WTC11 (cell line): Measurements from ENCODE around the gene AP3M1. TPM values are rescaled to one million over a fixed set of nuclear protein-coding genes. Genes with fewer than 3 reads are reported as not detected.

Experiments
- ATAC-seq: fragments of 200-7000 bp; cut with Tn5 transposase; 2 replicates; pipeline ENCODE4 v1.10.0; 2021; ENCODE audit warnings: mild to moderate bottlenecking, moderate library complexity
- CTCF ChIA-PET: fragments of 300-600 bp; sonication (Branson Sonifier 250); formaldehyde crosslinking; loops from one replicate; lab custom pipeline; 2021; ENCODE audit warnings: antibody characterized with exemption; lab: Charles Lee
- POLR2A ChIA-PET: fragments of 350-600 bp; sonication (Branson Sonifier 250); formaldehyde crosslinking; loops from one replicate; lab custom pipeline; 2021; ENCODE audit warnings: antibody characterized with exemption; lab: Charles Lee
- DNase-seq: peaks from one replicate; pipeline ENCODE4 v3.0.0; 2021; ENCODE audit warnings: low spot score
- H3K27ac Mint-ChIP-seq: 2 replicates; pipeline ENCODE4 v1.8.0; 2021; ENCODE audit warnings: mixed read lengths
- H3K27me3 Mint-ChIP-seq: 2 replicates; pipeline ENCODE4 v1.8.0; 2021; ENCODE audit warnings: low read depth, mild to moderate bottlenecking, moderate library complexity, mixed read lengths
- H3K36me3 Mint-ChIP-seq: 2 replicates; pipeline ENCODE4 v1.8.0; 2021; ENCODE audit warnings: mixed read lengths
- H3K4me1 Mint-ChIP-seq: 2 replicates; pipeline ENCODE4 v1.8.0; 2022; ENCODE audit warnings: mixed read lengths
- H3K4me3 Mint-ChIP-seq: 2 replicates; pipeline ENCODE4 v1.8.0; 2021; ENCODE audit warnings: mild to moderate bottlenecking, moderate library complexity, mixed read lengths
- H3K9me3 Mint-ChIP-seq: 2 replicates; pipeline ENCODE4 v1.8.0; 2021; ENCODE audit warnings: mixed read lengths
- ELF4 ChIP-seq: sonication (generic); formaldehyde crosslinking; IDR thresholded peaks from 2 replicates; pipeline ENCODE4 v1.8.1; 2022; ENCODE audit warnings: low read depth, mild to moderate bottlenecking, moderate library complexity, missing genetic modification reagents
- GTF2I ChIP-seq: fragments of 250-450 bp; sonication (Bioruptor Pico); conservative IDR thresholded peaks from 2 replicates; pipeline ENCODE4 v1.4.0; 2021; ENCODE audit warnings: mild to moderate bottlenecking
- IRF2 ChIP-seq: sonication (generic); formaldehyde crosslinking; IDR thresholded peaks from 2 replicates; pipeline ENCODE4 v1.8.0; 2022; ENCODE audit warnings: low read depth, missing genetic modification reagents, borderline replicate concordance
- JAZF1 ChIP-seq: fragments of 250-450 bp; sonication (Bioruptor Pico); IDR thresholded peaks from 2 replicates; pipeline ENCODE4 v1.9.0; 2021; ENCODE audit warnings: moderate library complexity, mild to moderate bottlenecking, inconsistent platforms
- MXD4 ChIP-seq: fragments of 250-450 bp; sonication (Bioruptor Pico); IDR thresholded peaks from 2 replicates; pipeline ENCODE4 v1.8.0; 2021; ENCODE audit warnings: mild to moderate bottlenecking, moderate library complexity, borderline replicate concordance
- NR1H2 ChIP-seq: sonication (generic); formaldehyde crosslinking; IDR thresholded peaks from 2 replicates; pipeline ENCODE4 v1.9.0; 2021; ENCODE audit warnings: mild to moderate bottlenecking, moderate library complexity, missing genetic modification reagents
- SP1 ChIP-seq: sonication (generic); formaldehyde crosslinking; conservative IDR thresholded peaks from 2 replicates; pipeline ENCODE4 v1.8.1; 2022; ENCODE audit warnings: missing genetic modification reagents
- ZNF121 ChIP-seq: sonication (generic); formaldehyde crosslinking; IDR thresholded peaks from 2 replicates; pipeline ENCODE4 v1.8.0; 2023; ENCODE audit warnings: missing genetic modification reagents
- ZNF232 ChIP-seq: sonication (generic); formaldehyde crosslinking; IDR thresholded peaks from 2 replicates; pipeline ENCODE4 v1.8.0; 2022; ENCODE audit warnings: mild to moderate bottlenecking, missing genetic modification reagents
- ZNF317 ChIP-seq: sonication (generic); formaldehyde crosslinking; IDR thresholded peaks from 2 replicates; pipeline ENCODE4 v1.8.1; 2023; ENCODE audit warnings: low read depth, mild to moderate bottlenecking, moderate library complexity, missing genetic modification reagents, borderline replicate concordance
- ZNF416 ChIP-seq: fragments of 250-450 bp; sonication (Bioruptor Pico); IDR thresholded peaks from 2 replicates; pipeline ENCODE4 v1.9.0; 2021; ENCODE audit warnings: mild to moderate bottlenecking, inconsistent platforms
- ZNF423 ChIP-seq: fragments of 250-450 bp; sonication (Bioruptor Pico); IDR thresholded peaks from 2 replicates; pipeline ENCODE4 v2.1.2; 2022; ENCODE audit warnings: mild to moderate bottlenecking, moderate library complexity
- total RNA-seq: library from RNA; stranded (reverse); gene quantifications from 3 replicates; pipeline ENCODE4 v1.2.3, GENCODE V29; 2021
- TF ChIP-seq, protein P1 (sequence below): sonication (generic); formaldehyde crosslinking; IDR thresholded peaks from 2 replicates; pipeline ENCODE4 v1.8.0; 2023; ENCODE audit warnings: missing genetic modification reagents, mild to moderate bottlenecking, borderline replicate concordance
- TF ChIP-seq, protein P2 (sequence below): sonication (generic); formaldehyde crosslinking; IDR thresholded peaks from 2 replicates; pipeline ENCODE4 v1.8.1; 2022; ENCODE audit warnings: missing genetic modification reagents, borderline replicate concordance
- TF ChIP-seq, protein P3 (sequence below): sonication (generic); formaldehyde crosslinking; conservative IDR thresholded peaks from 2 replicates; pipeline ENCODE4 v1.8.1; 2022; ENCODE audit warnings: mild to moderate bottlenecking, missing genetic modification reagents
- TF ChIP-seq, protein P4 (sequence below): sonication (generic); formaldehyde crosslinking; IDR thresholded peaks from 2 replicates; pipeline ENCODE4 v1.8.0; 2022; ENCODE audit warnings: mild to moderate bottlenecking, missing genetic modification reagents
- TF ChIP-seq, protein P5 (sequence below): sonication (generic); formaldehyde crosslinking; IDR thresholded peaks from 2 replicates; pipeline ENCODE4 v1.8.0; 2022; ENCODE audit warnings: mild to moderate bottlenecking, missing genetic modification reagents
- TF ChIP-seq, protein P6 (sequence below): fragments of 250-450 bp; sonication (Bioruptor Pico); IDR thresholded peaks from 2 replicates; pipeline ENCODE4 v1.9.0; 2021; ENCODE audit warnings: mild to moderate bottlenecking
- TF ChIP-seq, protein P7 (sequence below): sonication (generic); formaldehyde crosslinking; IDR thresholded peaks from 2 replicates; pipeline ENCODE4 v1.8.1; 2022; ENCODE audit warnings: low read depth, missing genetic modification reagents, borderline replicate concordance

The AP3M1 gene
- total RNA-seq, 1 experiment from 2014 or later, result 37.3 TPM

DNA sequence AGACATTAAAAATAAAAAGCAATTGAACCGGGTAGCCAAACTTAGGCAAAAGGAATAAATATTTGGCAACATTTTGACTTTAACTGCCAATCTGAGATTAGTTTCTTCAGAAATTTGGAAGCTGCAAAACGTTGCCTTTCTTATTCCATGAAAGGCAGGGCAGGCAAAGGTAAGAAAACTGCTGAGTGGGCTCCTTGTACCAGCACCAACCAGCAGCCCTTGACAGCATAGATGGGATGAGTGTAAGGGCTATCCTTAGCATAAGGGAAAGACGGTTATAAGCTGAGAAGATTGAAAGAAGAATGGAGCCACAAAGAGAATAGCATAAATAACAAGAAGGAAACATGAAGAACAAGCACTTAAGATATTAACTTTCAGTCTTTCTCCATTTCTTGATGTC, 28.6 kb downstream of the AP3M1 start (continued):
- TF ChIP-seq, protein P1, sequence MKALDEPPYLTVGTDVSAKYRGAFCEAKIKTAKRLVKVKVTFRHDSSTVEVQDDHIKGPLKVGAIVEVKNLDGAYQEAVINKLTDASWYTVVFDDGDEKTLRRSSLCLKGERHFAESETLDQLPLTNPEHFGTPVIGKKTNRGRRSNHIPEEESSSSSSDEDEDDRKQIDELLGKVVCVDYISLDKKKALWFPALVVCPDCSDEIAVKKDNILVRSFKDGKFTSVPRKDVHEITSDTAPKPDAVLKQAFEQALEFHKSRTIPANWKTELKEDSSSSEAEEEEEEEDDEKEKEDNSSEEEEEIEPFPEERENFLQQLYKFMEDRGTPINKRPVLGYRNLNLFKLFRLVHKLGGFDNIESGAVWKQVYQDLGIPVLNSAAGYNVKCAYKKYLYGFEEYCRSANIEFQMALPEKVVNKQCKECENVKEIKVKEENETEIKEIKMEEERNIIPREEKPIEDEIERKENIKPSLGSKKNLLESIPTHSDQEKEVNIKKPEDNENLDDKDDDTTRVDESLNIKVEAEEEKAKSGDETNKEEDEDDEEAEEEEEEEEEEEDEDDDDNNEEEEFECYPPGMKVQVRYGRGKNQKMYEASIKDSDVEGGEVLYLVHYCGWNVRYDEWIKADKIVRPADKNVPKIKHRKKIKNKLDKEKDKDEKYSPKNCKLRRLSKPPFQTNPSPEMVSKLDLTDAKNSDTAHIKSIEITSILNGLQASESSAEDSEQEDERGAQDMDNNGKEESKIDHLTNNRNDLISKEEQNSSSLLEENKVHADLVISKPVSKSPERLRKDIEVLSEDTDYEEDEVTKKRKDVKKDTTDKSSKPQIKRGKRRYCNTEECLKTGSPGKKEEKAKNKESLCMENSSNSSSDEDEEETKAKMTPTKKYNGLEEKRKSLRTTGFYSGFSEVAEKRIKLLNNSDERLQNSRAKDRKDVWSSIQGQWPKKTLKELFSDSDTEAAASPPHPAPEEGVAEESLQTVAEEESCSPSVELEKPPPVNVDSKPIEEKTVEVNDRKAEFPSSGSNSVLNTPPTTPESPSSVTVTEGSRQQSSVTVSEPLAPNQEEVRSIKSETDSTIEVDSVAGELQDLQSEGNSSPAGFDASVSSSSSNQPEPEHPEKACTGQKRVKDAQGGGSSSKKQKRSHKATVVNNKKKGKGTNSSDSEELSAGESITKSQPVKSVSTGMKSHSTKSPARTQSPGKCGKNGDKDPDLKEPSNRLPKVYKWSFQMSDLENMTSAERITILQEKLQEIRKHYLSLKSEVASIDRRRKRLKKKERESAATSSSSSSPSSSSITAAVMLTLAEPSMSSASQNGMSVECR (CRISPR knock-in tag), result no peak
- TF ChIP-seq, protein P2, sequence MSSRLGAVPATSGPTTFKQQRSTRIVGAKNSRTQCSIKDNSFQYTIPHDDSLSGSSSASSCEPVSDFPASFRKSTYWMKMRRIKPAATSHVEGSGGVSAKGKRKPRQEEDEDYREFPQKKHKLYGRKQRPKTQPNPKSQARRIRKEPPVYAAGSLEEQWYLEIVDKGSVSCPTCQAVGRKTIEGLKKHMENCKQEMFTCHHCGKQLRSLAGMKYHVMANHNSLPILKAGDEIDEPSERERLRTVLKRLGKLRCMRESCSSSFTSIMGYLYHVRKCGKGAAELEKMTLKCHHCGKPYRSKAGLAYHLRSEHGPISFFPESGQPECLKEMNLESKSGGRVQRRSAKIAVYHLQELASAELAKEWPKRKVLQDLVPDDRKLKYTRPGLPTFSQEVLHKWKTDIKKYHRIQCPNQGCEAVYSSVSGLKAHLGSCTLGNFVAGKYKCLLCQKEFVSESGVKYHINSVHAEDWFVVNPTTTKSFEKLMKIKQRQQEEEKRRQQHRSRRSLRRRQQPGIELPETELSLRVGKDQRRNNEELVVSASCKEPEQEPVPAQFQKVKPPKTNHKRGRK (CRISPR knock-in tag), result no peak
- TF ChIP-seq ZNF416 (CRISPR knock-in tag), result no peak

DNA sequence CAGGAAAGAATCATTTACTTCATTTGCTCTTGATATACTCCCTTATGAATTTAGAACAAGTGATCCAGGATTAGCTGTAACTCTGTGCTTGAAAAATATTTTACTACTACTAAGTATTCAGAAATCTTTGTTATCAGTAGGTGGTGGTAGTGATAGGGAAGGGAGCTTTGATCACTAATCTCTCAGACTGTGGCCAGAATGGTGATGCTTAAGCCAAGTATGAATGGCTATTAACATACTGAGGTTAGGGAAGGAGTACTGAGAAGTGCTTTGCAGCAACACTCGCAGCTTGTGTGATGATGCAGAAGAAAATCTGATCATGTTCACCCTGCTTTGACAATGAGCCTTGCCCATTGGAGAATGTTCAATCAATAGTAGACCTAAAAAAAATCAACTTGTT, 29.3 kb downstream of the AP3M1 start:
- ATAC-seq (no peak), DNase-seq (no peak)
- Mint-ChIP-seq H3K4me1 (peaks cover 9% of the 10 kb centered on the region), H3K4me3 (no peak overlapping the region), H3K36me3 (peaks cover 68% of the 10 kb centered on the region), H3K27ac (peak overlapping the region; percentile 12; the same call in 1 of the 2 replicates), H3K27me3 (no peaks in the 10 kb centered on the region), H3K9me3 (no peaks in the 10 kb centered on the region)
- CTCF ChIA-PET, result no interaction called here
- POLR2A ChIA-PET, result no interaction called here
- TF ChIP-seq ZNF423 (no peak), SP1 (CRISPR knock-in tag) (no peak), ZNF121 (CRISPR knock-in tag) (no peak), IRF2 (CRISPR knock-in tag) (no peak)
- TF ChIP-seq, protein P3, sequence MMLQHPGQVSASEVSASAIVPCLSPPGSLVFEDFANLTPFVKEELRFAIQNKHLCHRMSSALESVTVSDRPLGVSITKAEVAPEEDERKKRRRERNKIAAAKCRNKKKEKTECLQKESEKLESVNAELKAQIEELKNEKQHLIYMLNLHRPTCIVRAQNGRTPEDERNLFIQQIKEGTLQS (CRISPR knock-in tag), result no peak
- TF ChIP-seq, protein P4, sequence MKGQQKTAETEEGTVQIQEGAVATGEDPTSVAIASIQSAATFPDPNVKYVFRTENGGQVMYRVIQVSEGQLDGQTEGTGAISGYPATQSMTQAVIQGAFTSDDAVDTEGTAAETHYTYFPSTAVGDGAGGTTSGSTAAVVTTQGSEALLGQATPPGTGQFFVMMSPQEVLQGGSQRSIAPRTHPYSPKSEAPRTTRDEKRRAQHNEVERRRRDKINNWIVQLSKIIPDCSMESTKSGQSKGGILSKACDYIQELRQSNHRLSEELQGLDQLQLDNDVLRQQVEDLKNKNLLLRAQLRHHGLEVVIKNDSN (CRISPR knock-in tag), result no peak
- TF ChIP-seq, all 79 proteins: peak for 0

DNA sequence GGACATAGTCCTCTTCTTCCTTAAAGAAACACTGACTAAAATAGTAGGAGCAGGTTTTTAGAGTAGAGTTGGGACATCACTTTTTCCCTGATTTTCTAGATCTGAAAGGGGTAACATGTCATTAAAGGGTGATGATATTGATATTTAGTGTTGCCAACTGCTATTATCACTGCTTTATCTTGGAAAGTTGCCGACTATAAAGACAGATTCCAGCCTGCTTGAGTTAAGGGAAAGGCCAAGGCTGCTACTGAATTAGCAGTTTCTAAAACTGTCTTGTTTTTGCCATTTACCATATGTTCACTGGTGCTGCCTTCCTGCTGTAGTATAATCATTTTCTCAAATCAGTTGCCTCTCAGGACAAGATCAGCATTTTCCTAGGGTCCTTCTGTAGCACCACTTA, 29.7 kb downstream of the AP3M1 start:
- Mint-ChIP-seq H3K4me3 (no peak overlapping the region), H3K9me3 (no peaks in the 10 kb centered on the region), H3K4me1 (peaks cover 9% of the 10 kb centered on the region), H3K27ac (no peak overlapping the region), H3K27me3 (no peaks in the 10 kb centered on the region), H3K36me3 (peaks cover 68% of the 10 kb centered on the region)
- DNase-seq (no peak), ATAC-seq (no peak)
- CTCF ChIA-PET, result no interaction called here
- POLR2A ChIA-PET, result no interaction called here
- TF ChIP-seq, protein P5, sequence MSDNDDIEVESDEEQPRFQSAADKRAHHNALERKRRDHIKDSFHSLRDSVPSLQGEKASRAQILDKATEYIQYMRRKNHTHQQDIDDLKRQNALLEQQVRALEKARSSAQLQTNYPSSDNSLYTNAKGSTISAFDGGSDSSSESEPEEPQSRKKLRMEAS, result no peak
- TF ChIP-seq ELF4 (no peak), NR1H2 (no peak), ZNF317 (CRISPR knock-in tag) (no peak), JAZF1 (CRISPR knock-in tag) (no peak), GTF2I (CRISPR knock-in tag) (no peak), MXD4 (CRISPR knock-in tag) (no peak), ZNF232 (CRISPR knock-in tag) (no peak)
- TF ChIP-seq, protein P6, sequence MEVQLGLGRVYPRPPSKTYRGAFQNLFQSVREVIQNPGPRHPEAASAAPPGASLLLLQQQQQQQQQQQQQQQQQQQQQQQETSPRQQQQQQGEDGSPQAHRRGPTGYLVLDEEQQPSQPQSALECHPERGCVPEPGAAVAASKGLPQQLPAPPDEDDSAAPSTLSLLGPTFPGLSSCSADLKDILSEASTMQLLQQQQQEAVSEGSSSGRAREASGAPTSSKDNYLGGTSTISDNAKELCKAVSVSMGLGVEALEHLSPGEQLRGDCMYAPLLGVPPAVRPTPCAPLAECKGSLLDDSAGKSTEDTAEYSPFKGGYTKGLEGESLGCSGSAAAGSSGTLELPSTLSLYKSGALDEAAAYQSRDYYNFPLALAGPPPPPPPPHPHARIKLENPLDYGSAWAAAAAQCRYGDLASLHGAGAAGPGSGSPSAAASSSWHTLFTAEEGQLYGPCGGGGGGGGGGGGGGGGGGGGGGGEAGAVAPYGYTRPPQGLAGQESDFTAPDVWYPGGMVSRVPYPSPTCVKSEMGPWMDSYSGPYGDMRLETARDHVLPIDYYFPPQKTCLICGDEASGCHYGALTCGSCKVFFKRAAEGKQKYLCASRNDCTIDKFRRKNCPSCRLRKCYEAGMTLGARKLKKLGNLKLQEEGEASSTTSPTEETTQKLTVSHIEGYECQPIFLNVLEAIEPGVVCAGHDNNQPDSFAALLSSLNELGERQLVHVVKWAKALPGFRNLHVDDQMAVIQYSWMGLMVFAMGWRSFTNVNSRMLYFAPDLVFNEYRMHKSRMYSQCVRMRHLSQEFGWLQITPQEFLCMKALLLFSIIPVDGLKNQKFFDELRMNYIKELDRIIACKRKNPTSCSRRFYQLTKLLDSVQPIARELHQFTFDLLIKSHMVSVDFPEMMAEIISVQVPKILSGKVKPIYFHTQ (CRISPR knock-in tag), result no peak
- TF ChIP-seq, protein P3 (CRISPR knock-in tag), result no peak
- TF ChIP-seq, protein P7, sequence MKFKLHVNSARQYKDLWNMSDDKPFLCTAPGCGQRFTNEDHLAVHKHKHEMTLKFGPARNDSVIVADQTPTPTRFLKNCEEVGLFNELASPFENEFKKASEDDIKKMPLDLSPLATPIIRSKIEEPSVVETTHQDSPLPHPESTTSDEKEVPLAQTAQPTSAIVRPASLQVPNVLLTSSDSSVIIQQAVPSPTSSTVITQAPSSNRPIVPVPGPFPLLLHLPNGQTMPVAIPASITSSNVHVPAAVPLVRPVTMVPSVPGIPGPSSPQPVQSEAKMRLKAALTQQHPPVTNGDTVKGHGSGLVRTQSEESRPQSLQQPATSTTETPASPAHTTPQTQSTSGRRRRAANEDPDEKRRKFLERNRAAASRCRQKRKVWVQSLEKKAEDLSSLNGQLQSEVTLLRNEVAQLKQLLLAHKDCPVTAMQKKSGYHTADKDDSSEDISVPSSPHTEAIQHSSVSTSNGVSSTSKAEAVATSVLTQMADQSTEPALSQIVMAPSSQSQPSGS, result no peak
